Spleen (tissue), 11 donors: ENCODE measurements around the gene PLEKHH1. TPM values are rescaled to one million over a fixed set of nuclear protein-coding genes. Genes with fewer than 3 reads are reported as not detected.

Experiments used
- DNase-seq: peaks from one replicate; pipeline ENCODE4 v3.0.0-alpha.2; 2020
- H3K27ac ChIP-seq, 8 donors: fragments of 200-600 bp; sonication (generic) in 7 of 8; 1 replicate in 4 of 8; 2 replicates in 4 of 8; pipeline versions ENCODE4 v1.5.0 to v1.8.0; 2016 to 2021; ENCODE audit warnings: inconsistent platforms in 4 of 8, mild to moderate bottlenecking in 4 of 8, moderate library complexity in 1 of 8
- H3K27me3 ChIP-seq, 7 donors: fragments of 200-600 bp; sonication (generic) in 6 of 7; replicated peaks in 1 of 7; 1 replicate in 4 of 7; 2 replicates in 3 of 7; pipeline versions ENCODE4 v1.5.0 to v1.8.0; 2016 to 2021; ENCODE audit warnings: inconsistent platforms in 3 of 7, mild to moderate bottlenecking in 1 of 7
- H3K36me3 ChIP-seq, 6 donors: fragments of 200-600 bp; sonication (generic) in 5 of 6; 1 replicate in 4 of 6; 2 replicates in 2 of 6; pipeline versions ENCODE4 v1.5.0 to v1.8.0; 2016 to 2021; ENCODE audit warnings: inconsistent platforms in 2 of 6
- H3K4me1 ChIP-seq, 6 donors: fragments of 200-600 bp; sonication (generic) in 5 of 6; 1 replicate in 3 of 6; 2 replicates in 3 of 6; pipeline versions ENCODE4 v1.5.0 to v1.8.0; 2016 to 2021; ENCODE audit warnings: inconsistent platforms in 3 of 6
- H3K4me3 ChIP-seq, 8 donors: fragments of 200-600 bp; sonication (generic) in 7 of 8; 1 replicate in 4 of 8; 2 replicates in 4 of 8; pipeline versions ENCODE4 v1.5.0 to v1.8.0; 2016 to 2021; ENCODE audit warnings: inconsistent platforms in 4 of 8, mild to moderate bottlenecking in 4 of 8, moderate library complexity in 2 of 8
- H3K9me3 ChIP-seq, 8 donors: fragments of 200-600 bp; sonication (generic) in 7 of 8; 1 replicate in 4 of 8; 2 replicates in 4 of 8; pipeline versions ENCODE4 v1.5.0 to v1.8.0; 2016 to 2021; ENCODE audit warnings: inconsistent platforms in 4 of 8
- CTCF ChIP-seq, 11 experiments: fragments of 200-600 bp in 7 of 11; fragments of 450-650 bp in 4 of 11; sonication (generic) in 4 of 11; IDR thresholded peaks in 8 of 11; conservative IDR thresholded peaks in 3 of 11; 1 replicate in 7 of 11; 2 replicates in 4 of 11; pipeline versions ENCODE4 v1.4.0 to v1.8.0; 2016 to 2021; ENCODE audit warnings: antibody characterized with exemption in 11 of 11, inconsistent platforms in 4 of 11, mild to moderate bottlenecking in 1 of 11
- POLR2A ChIP-seq, 3 donors: fragments of 450-650 bp; IDR thresholded peaks; one replicate each; pipeline ENCODE4 v1.5.1; 2017; ENCODE audit warnings: antibody characterized with exemption in 3 of 3, mild to moderate bottlenecking in 1 of 3
- POLR2AphosphoS5 ChIP-seq, 3 donors: sonication (generic); formaldehyde crosslinking; IDR thresholded peaks; one replicate each; pipeline ENCODE4 v1.5.1; 2017; ENCODE audit warnings: antibody characterized with exemption in 3 of 3
- WGBS, 5 donors: extraction: QIAGEN DNeasy Blood & Tissue Kit in 3 of 5; methylation state at CpG; one replicate each; pipeline versions ENCODE4 v1.1.5 to v1.1.7; 2013 to 2018; 5-methylcytosine and 5-hydroxymethylcytosine counted together
- intact Hi-C: fragments of 100-400 bp; cut with DNase I; formaldehyde crosslinking; loops from one replicate; pipeline ENCODE4 v1.15.0; 2023; ENCODE audit warnings: low total_unique reads
- polyA plus RNA-seq, 3 donors: library from polyadenylated mRNA; stranded (reverse); fragments of 200-250 nt; gene quantifications; one replicate each; pipeline ENCODE4 v1.2.1, GENCODE V29; 2013
- total RNA-seq, 7 donors: library from RNA; depleted of rRNA in 3 of 7; stranded (reverse); fragments of >200 nt in 3 of 7; fragmentation: NEBNext Ultra II Directional in 4 of 7; extraction: Animal tissue kit (Norgen Biotek cat#: 25700) in 4 of 7; gene quantifications; one replicate each; pipeline versions ENCODE4 v1.1.0 to v1.2.1, GENCODE V29; 2016 to 2021
- donor health status: healthy with polysubstance abuse.
- donor health status: DM: no; HTN: no; CAD: no; lungs with moderate emphysema.
- donor health status: DM: no; HTN: no; CAD: no.
- donor health status: Bipolar disorder and iron deficiency.
- donor health status: healthy.
- donor health status: DM: no; HTN: no; CAD: no.
- donor health status: DM: yes; HTN: yes; CAD: no.

Gene PLEKHH1
- total and polyA plus RNA-seq, 10 donors: 0.56 to 7.1 (median 4.1) TPM

GRCh38 chr14:67544590-67544989 lies 11.5 kb downstream of the PLEKHH1 start:
- no peak for DNase-seq
- Histone ChIP-seq H3K27ac (no peak overlapping the region), H3K4me3 (no peak overlapping the region), H3K9me3 (peaks cover 0 to 8% (median 0%) of the 10 kb centered on the region in 8 donors), H3K36me3 (no peaks in the 10 kb centered on the region), H3K27me3 (peaks cover 0 to 25% (median 0%) of the 10 kb centered on the region in 7 donors), H3K4me1 (peaks cover 0 to 11% (median 0%) of the 10 kb centered on the region in 6 donors)
- 88 to 100% (median 94%) methylated on average over 1 of the region's 1 CpG for WGBS, 5 donors
- no peak for TF ChIP-seq CTCF (IDR thresholded peaks at IDR 0.05 in 8 of 11, conservative IDR thresholded peaks at IDR 0.05 in 3 of 11)
- no peak for TF ChIP-seq POLR2A (IDR thresholded peaks at IDR 0.05)
- no peak for TF ChIP-seq POLR2AphosphoS5 (IDR thresholded peaks at IDR 0.05)
- intact Hi-C loops: no loop called here

DNA sequence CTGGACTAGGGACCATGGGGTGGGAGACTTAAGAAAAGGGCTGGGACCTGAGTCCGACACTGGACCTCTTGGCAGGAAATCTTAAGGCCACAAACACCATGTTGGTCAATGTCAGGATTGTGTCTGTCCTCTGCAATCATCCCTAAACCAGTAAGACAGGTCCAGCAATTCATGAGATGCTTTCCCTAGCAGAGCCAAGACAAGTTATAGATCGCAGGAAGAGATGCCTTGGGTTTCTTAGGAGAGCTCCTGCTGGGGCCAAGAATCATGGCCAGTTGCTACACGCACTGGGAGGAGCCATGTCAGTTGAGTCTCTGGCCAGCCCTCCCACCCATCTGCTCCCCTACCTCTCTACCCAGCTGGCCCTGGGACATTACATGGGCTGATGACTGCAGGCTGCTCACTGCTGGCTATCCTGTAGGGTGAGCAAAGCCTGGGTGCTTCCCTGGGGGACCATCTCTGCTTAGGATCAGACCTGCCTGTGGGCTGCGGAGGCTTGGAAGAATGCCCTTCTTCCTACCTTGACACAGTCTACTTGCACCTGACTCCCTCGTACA lies 14.2 kb downstream of the PLEKHH1 start:
- intact Hi-C loops: no loop called here
- WGBS, 5 donors: 88 to 97% (median 92%) methylated on average over 5 of the region's 5 CpGs

GRCh38 chr14:67549734-67550133 lies 16.6 kb downstream of the PLEKHH1 start:
- DNase-seq: no peak
- Histone ChIP-seq H3K36me3 (no peaks in the 10 kb centered on the region), H3K4me1 (no peaks in the 10 kb centered on the region), H3K27me3 (no peaks in the 10 kb centered on the region), H3K9me3 (peaks cover 0 to 6% (median 0%) of the 10 kb centered on the region in 8 donors), H3K4me3 (no peak overlapping the region), H3K27ac (no peak overlapping the region)
- TF ChIP-seq POLR2AphosphoS5 (IDR thresholded peaks at IDR 0.05) (no peak), CTCF (IDR thresholded peaks at IDR 0.05 in 8 of 11, conservative IDR thresholded peaks at IDR 0.05 in 3 of 11) (no peak), POLR2A (IDR thresholded peaks at IDR 0.05) (no peak)
- intact Hi-C loops: no loop called here
- WGBS, 5 donors: 86 to 99% (median 92%) methylated on average over 4 of the region's 4 CpGs

More for the DNA sequence above, 14.2 kb downstream of the PLEKHH1 start:
- H3K27me3 ChIP-seq: peaks cover 0 to 12% (median 0%) of the 10 kb centered on the region in 7 donors
- H3K9me3 ChIP-seq: peaks cover 0 to 8% (median 0%) of the 10 kb centered on the region in 8 donors
- no peak overlapping the region for H3K27ac ChIP-seq
- no peak overlapping the region for H3K4me3 ChIP-seq
- H3K4me1 ChIP-seq: peaks cover 0 to 2% (median 0%) of the 10 kb centered on the region in 6 donors
- no peak for DNase-seq
- H3K36me3 ChIP-seq: no peaks in the 10 kb centered on the region
- TF ChIP-seq POLR2A (IDR thresholded peaks at IDR 0.05) (no peak), CTCF (IDR thresholded peaks at IDR 0.05 in 8 of 11, conservative IDR thresholded peaks at IDR 0.05 in 3 of 11) (no peak), POLR2AphosphoS5 (IDR thresholded peaks at IDR 0.05) (no peak)

DNA sequence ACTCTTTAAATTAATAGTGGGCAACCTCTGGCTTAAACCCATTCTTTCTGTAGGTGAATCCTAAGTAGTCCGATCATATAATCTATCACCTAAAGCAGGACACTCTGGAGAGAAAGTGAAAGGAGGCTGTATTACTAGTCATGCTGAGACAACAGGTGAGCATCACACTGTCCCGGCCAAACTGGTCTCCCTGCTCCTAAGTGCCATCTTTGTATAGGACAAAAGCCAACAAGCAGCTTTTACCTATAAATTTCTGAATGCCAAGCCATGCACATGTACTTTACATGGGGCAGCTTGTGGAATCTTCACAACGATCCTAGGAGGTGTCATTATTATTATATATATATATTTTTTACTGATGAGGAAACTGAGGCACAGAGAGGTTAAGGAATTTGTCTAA lies 18.0 kb downstream of the PLEKHH1 start:
- intact Hi-C loops: no loop called here
- H3K27ac ChIP-seq: no peak overlapping the region
- DNase-seq: no peak
- 86 to 95% (median 93%) methylated on average over 3 of the region's 3 CpGs for WGBS, 5 donors
- no peaks in the 10 kb centered on the region for H3K36me3 ChIP-seq
- no peak overlapping the region for H3K4me3 ChIP-seq
- H3K4me1 ChIP-seq: no peaks in the 10 kb centered on the region
- TF ChIP-seq POLR2AphosphoS5 (IDR thresholded peaks at IDR 0.05) (no peak), CTCF (IDR thresholded peaks at IDR 0.05 in 8 of 11, conservative IDR thresholded peaks at IDR 0.05 in 3 of 11) (no peak), POLR2A (IDR thresholded peaks at IDR 0.05) (no peak)
- H3K9me3 ChIP-seq: no peaks in the 10 kb centered on the region
- H3K27me3 ChIP-seq: no peaks in the 10 kb centered on the region
